ENCODE measurements around the gene SPDYE5.

The SPDYE5 gene

GRCh38 chr7:75537731-75538130 lies 45.6 kb downstream of the SPDYE5 start:
- DNase-seq (ENCODE audit: low spot score) = no peak

- no peak for DNase-seq (ENCODE audit: low spot score)
These were observed 54.3 kb downstream of the SPDYE5 start for GRCh38 chr7:75546237-75547015.

All from Ammon's horn (tissue), 1 donor.